NOMO-1 (cell line): ENCODE measurements around the gene SMARCAD1.
A peak's percentile ranks its signal among the peaks of the same experiment; 100 is the strongest.
"Not testable (repeated sequence)": the region's sequence is repeated elsewhere in the genome, so short reads cannot be mapped to it uniquely, and the experiment has no call there.

Experiments
- DNase-seq, 2 experiments: peaks; one replicate each; lab custom pipeline; 2025; ENCODE audit not compliant: unreplicated experiment in 2 of 2; lab: John Stamatoyannopoulos, UW

The SMARCAD1 gene

GRCh38 chr4:94290245-94290644 is 82.6 kb downstream of the SMARCAD1 start:
- no peak for DNase-seq

GRCh38 chr4:94293981-94294380 is 86.3 kb downstream of the SMARCAD1 start:
- not testable (repeated sequence) for DNase-seq

- not testable (repeated sequence) for DNase-seq
Measured at GRCh38 chr4:94295473-94295872, 87.8 kb downstream of the SMARCAD1 start.

GRCh38 chr4:94298725-94299252 is 91.1 kb downstream of the SMARCAD1 start:
- DNase-seq: no peak

- peak in 1 of 2 experiments; percentile 3 for DNase-seq
Measured at GRCh38 chr4:94302191-94302590, 94.5 kb downstream of the SMARCAD1 start.

GRCh38 chr4:94304365-94304971 is 96.8 kb downstream of the SMARCAD1 start:
- DNase-seq: peak in 1 of 2 experiments; percentile 5

- DNase-seq: no peak
Measured at GRCh38 chr4:94305466-94306225, 98.0 kb downstream of the SMARCAD1 start.

- no peak for DNase-seq
Measured at GRCh38 chr4:94306713-94307112, 99.0 kb downstream of the SMARCAD1 start.

- no peak for DNase-seq
Measured at GRCh38 chr4:94307231-94307871, 99.7 kb downstream of the SMARCAD1 start.

GRCh38 chr4:94319927-94320326 is 112.3 kb downstream of the SMARCAD1 start:
- DNase-seq: not testable (repeated sequence)

- no peak for DNase-seq
Measured at GRCh38 chr4:94325835-94326234, 118.2 kb downstream of the SMARCAD1 start.

GRCh38 chr4:94329933-94330332 is 122.3 kb downstream of the SMARCAD1 start:
- DNase-seq: no peak

- DNase-seq: no peak
Measured at GRCh38 chr4:94332983-94333590, 125.4 kb downstream of the SMARCAD1 start.

GRCh38 chr4:94333866-94334265 is 126.2 kb downstream of the SMARCAD1 start:
- no peak for DNase-seq

GRCh38 chr4:94334476-94334875 is 126.8 kb downstream of the SMARCAD1 start:
- DNase-seq: no peak

- DNase-seq: no peak
Measured at GRCh38 chr4:94334962-94335361, 127.3 kb downstream of the SMARCAD1 start.

GRCh38 chr4:94336303-94336702 is 128.6 kb downstream of the SMARCAD1 start:
- no peak for DNase-seq

GRCh38 chr4:94336791-94337190 is 129.1 kb downstream of the SMARCAD1 start:
- not testable (repeated sequence) for DNase-seq

GRCh38 chr4:94338681-94339351 is 131.2 kb downstream of the SMARCAD1 start:
- no peak for DNase-seq

GRCh38 chr4:94339779-94340178 is 132.1 kb downstream of the SMARCAD1 start:
- DNase-seq: no peak
